Measurements from ENCODE around the gene IGFLR1. TPM values are rescaled to one million over a fixed set of nuclear protein-coding genes. Genes with fewer than 3 reads are reported as not detected.

Gene IGFLR1
- total and polyA plus RNA-seq, 9 of the 15 experiments (the other 6 are each of a cell fraction or from before 2014, with no cell fraction given), result 1.0 to 14.3 (median 4.6) TPM

DNA sequence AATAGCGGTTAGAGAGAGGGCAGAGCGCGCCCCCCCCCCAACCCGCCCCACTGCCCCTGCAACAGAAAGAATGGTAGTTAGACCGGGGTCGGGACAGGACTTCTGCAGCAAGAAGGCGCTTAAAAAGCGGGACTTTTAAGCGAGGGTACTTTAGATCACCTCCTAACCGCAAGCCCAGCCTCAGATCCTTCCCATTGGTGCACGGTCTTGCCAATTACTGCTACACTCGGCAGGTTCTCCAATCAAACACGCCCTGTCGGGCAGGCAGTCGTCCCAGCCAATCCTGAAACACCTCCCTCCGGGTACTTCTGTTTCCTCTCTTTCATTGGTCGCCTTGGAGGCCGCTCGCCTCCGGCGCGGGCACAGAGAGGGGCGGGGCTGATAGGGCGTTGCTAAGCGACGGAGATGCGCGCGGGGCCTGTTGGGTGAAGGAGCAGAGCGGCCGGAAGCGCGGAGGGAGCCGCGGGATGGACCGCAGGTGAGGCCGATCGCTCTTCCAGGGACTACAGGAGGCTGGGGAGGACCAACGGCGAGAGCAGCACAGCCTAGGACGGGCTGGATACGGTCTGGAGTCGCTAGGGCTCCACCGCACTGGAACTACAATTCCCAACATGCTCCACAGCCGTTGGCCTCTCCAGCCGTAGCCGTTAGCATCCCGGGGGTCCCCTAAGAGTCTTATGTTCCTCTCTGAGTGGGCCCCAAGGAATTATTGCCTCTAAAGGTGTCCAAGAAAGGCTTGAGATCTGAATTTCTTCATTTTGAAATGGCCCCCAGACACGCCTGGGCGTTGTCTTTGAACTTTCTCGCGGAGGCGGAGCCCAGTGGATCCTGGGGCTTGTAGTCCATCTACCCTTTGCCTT, 15.7 kb upstream of the IGFLR1 start, which contains the start of gene PROSER3 (continued):
- TF ChIP-seq MYBL2 (IDR thresholded peaks at IDR 0.05; ENCODE audit: low read depth) (peak; percentile 54; the same call in 1 of the 2 replicates), MYBL2 (CRISPR knock-in tag; IDR thresholded peaks at IDR 0.05; ENCODE audit: borderline replicate concordance) (no peak), LCOR (CRISPR knock-in tag; IDR thresholded peaks at IDR 0.05) (0 out of 2 replicates have a peak, but pooled peaks have one; percentile 62), STAG1 (CRISPR knock-in tag; IDR thresholded peaks at IDR 0.05; ENCODE audit: borderline replicate concordance) (no peak), PHF8 (IDR thresholded peaks at IDR 0.05; ENCODE audit: borderline replicate concordance, low read length) (peak; percentile 89), EGR1 (conservative IDR thresholded peaks at IDR 0.05) (peak; percentile 95), CBFA2T3 (IDR thresholded peaks at IDR 0.05) (no peak), RNF2 (IDR thresholded peaks at IDR 0.05) (0 out of 2 replicates have a peak, but pooled peaks have one; percentile 26), SAP30 (IDR thresholded peaks at IDR 0.05; ENCODE audit: borderline replicate concordance, insufficient read depth, low read depth, low read length, poor library complexity, severe bottlenecking) (peak; percentile 76), ZNF436 (CRISPR knock-in tag; IDR thresholded peaks at IDR 0.05) (no peak), ZNF253 (CRISPR knock-in tag; conservative IDR thresholded peaks at IDR 0.05) (no peak), NFYB (IDR thresholded peaks at IDR 0.05; ENCODE audit: extremely low read depth, insufficient read length) (peak; percentile 100), SIX5 (IDR thresholded peaks at IDR 0.05; ENCODE audit: borderline replicate concordance in 1 of 2, insufficient read depth in 1 of 2, low read depth in 1 of 2, low read length in 2 of 2) (peak; percentile 58 to 66; a peak in 3 of 4 replicates), ZFP91 (CRISPR knock-in tag; IDR thresholded peaks at IDR 0.05) (no peak), ASH1L (IDR thresholded peaks at IDR 0.05; ENCODE audit: borderline replicate concordance, low read depth, partially characterized antibody) (peak; percentile 100), BRF1 (IDR thresholded peaks at IDR 0.05; ENCODE audit: borderline replicate concordance, extremely low read depth, insufficient read length) (no peak), ZNF41 (CRISPR knock-in tag; conservative IDR thresholded peaks at IDR 0.05) (0 out of 2 replicates have a peak, but pooled peaks have one; percentile 29), KAT8 (IDR thresholded peaks at IDR 0.05; ENCODE audit: low read depth) (no peak), DACH1 (IDR thresholded peaks at IDR 0.05; ENCODE audit: partially characterized antibody) (no peak), ETV6 (IDR thresholded peaks at IDR 0.05; ENCODE audit: borderline replicate concordance in 1 of 2, low read depth in 2 of 2, low read length in 1 of 2) (0 out of 4 replicates have a peak, but pooled peaks of 1 of the 2 experiments have one; percentile 15), ETV6 (CRISPR knock-in tag; IDR thresholded peaks at IDR 0.05; ENCODE audit: borderline replicate concordance) (no peak)
- TF ChIP-seq, protein P1, sequence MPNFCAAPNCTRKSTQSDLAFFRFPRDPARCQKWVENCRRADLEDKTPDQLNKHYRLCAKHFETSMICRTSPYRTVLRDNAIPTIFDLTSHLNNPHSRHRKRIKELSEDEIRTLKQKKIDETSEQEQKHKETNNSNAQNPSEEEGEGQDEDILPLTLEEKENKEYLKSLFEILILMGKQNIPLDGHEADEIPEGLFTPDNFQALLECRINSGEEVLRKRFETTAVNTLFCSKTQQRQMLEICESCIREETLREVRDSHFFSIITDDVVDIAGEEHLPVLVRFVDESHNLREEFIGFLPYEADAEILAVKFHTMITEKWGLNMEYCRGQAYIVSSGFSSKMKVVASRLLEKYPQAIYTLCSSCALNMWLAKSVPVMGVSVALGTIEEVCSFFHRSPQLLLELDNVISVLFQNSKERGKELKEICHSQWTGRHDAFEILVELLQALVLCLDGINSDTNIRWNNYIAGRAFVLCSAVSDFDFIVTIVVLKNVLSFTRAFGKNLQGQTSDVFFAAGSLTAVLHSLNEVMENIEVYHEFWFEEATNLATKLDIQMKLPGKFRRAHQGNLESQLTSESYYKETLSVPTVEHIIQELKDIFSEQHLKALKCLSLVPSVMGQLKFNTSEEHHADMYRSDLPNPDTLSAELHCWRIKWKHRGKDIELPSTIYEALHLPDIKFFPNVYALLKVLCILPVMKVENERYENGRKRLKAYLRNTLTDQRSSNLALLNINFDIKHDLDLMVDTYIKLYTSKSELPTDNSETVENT (CRISPR knock-in tag; IDR thresholded peaks at IDR 0.05), result peak; percentile 79
